Mammary epithelial cell (primary cell): ENCODE measurements around the gene GALNT11.
"Not testable (repeated sequence)": the region's sequence is repeated elsewhere in the genome, so short reads cannot be mapped to it uniquely, and the experiment has no call there.

ENCODE experiments used
- EZH2 ChIP-seq: IDR thresholded peaks from 2 replicates; pipeline ENCODE4 v1.6.1; 2012; ENCODE audit warnings: low read length, inconsistent platforms, borderline replicate concordance
- TF ChIP-seq, protein P1 (sequence below), 2 donors: IDR thresholded peaks in 1 of 2; conservative IDR thresholded peaks in 1 of 2; 2 replicates each; pipeline ENCODE4 v1.5.1; 2011 to 2012; ENCODE audit warnings: inconsistent platforms in 2 of 2, low read length in 2 of 2, mild to moderate bottlenecking in 2 of 2, control low read depth in 1 of 2, low read depth in 1 of 2; ENCODE audit not compliant: insufficient read depth in 1 of 2; ENCODE audit errors: extremely low read depth in 1 of 2

DNA sequence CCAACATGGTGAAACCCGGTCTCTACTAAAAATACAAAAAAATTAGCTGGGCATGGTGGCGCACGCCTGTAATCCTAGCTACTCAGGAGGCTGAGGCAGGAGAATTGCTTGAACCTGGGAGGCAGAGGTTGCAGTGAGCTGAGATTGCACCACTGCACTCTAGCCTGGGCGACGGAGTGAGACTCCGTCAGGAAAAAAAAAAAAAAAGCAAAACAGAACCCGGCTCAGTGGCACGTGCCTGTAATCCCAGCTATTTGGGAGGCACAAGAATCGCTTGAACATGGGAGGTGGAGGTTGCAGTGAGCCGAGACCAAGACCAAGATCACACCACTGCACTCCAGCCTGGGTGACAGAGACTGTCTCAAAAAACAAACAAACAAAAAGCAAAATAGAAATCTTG is 3.7 kb upstream of the GALNT11 start:
- TF ChIP-seq, protein P1, sequence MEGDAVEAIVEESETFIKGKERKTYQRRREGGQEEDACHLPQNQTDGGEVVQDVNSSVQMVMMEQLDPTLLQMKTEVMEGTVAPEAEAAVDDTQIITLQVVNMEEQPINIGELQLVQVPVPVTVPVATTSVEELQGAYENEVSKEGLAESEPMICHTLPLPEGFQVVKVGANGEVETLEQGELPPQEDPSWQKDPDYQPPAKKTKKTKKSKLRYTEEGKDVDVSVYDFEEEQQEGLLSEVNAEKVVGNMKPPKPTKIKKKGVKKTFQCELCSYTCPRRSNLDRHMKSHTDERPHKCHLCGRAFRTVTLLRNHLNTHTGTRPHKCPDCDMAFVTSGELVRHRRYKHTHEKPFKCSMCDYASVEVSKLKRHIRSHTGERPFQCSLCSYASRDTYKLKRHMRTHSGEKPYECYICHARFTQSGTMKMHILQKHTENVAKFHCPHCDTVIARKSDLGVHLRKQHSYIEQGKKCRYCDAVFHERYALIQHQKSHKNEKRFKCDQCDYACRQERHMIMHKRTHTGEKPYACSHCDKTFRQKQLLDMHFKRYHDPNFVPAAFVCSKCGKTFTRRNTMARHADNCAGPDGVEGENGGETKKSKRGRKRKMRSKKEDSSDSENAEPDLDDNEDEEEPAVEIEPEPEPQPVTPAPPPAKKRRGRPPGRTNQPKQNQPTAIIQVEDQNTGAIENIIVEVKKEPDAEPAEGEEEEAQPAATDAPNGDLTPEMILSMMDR (conservative IDR thresholded peaks at IDR 0.05 in 1 of 2, IDR thresholded peaks at IDR 0.05 in 1 of 2; ENCODE audit: extremely low read depth in 1 of 2, insufficient read depth in 1 of 2, low read depth in 1 of 2, low read length in 2 of 2), result not testable (repeated sequence)
- not testable (repeated sequence) for TF ChIP-seq EZH2
